Activated naive CD4-positive, alpha-beta T cell treated with anti-CD3 and anti-CD28 coated beads, Interleukin-2, amount 10 ng/mL, durations not matched to agents 7 days and 5 days (primary cell): ENCODE results near the gene LKAAEAR1.
"Not testable (repeated sequence)": the region's sequence is repeated elsewhere in the genome, so short reads cannot be mapped to it uniquely, and the experiment has no call there.

ENCODE experiments used
- CTCF ChIA-PET: fragments of 350-600 bp; sonication (Branson Sonifier 250); formaldehyde crosslinking; loops from one replicate; lab custom pipeline; 2021; ENCODE audit warnings: antibody characterized with exemption; lab: Charles Lee
- DNase-seq: peaks from one replicate; pipeline ENCODE4 v3.0.0-alpha.2; 2020
- H3K27ac Mint-ChIP-seq: one replicate; pipeline ENCODE4 v1.8.0; 2021; ENCODE audit warnings: mild to moderate bottlenecking, moderate library complexity, mixed read lengths
- H3K27me3 Mint-ChIP-seq: one replicate; pipeline ENCODE4 v1.8.0; 2021; ENCODE audit warnings: mild to moderate bottlenecking, mixed read lengths
- H3K36me3 Mint-ChIP-seq: one replicate; pipeline ENCODE4 v1.8.0; 2021; ENCODE audit warnings: mixed read lengths
- H3K4me1 Mint-ChIP-seq: one replicate; pipeline ENCODE4 v1.8.0; 2021; ENCODE audit warnings: mixed read lengths
- H3K4me3 Mint-ChIP-seq: one replicate; pipeline ENCODE4 v1.8.0; 2021; ENCODE audit warnings: mild to moderate bottlenecking, moderate library complexity, mixed read lengths
- H3K9me3 Mint-ChIP-seq: one replicate; pipeline ENCODE4 v1.8.0; 2021; ENCODE audit warnings: mixed read lengths

LKAAEAR1 gene

GRCh38 chr20:64096535-64096934 is 12.3 kb upstream of the LKAAEAR1 start:
- peaks cover 3% of the 10 kb centered on the region for H3K4me1 Mint-ChIP-seq
- CTCF ChIA-PET = no interaction called here
- H3K27me3 Mint-ChIP-seq = peaks cover 19% of the 10 kb centered on the region
- DNase-seq = no peak
- no peaks in the 10 kb centered on the region for H3K36me3 Mint-ChIP-seq
- H3K4me3 Mint-ChIP-seq = no peak overlapping the region
- H3K9me3 Mint-ChIP-seq = peaks cover 3% of the 10 kb centered on the region
- no peak overlapping the region for H3K27ac Mint-ChIP-seq

- Mint-ChIP-seq H3K36me3 (no peaks in the 10 kb centered on the region), H3K27ac (no peak overlapping the region), H3K27me3 (peaks cover 13% of the 10 kb centered on the region), H3K4me1 (no peaks in the 10 kb centered on the region), H3K4me3 (no peak overlapping the region), H3K9me3 (peaks cover 3% of the 10 kb centered on the region)
- CTCF ChIA-PET = no interaction called here
- no peak for DNase-seq
Observed at GRCh38 chr20:64095927-64096326, 11.7 kb upstream of the LKAAEAR1 start.

GRCh38 chr20:64095455-64095854 is 11.3 kb upstream of the LKAAEAR1 start:
- Mint-ChIP-seq H3K36me3 (no peaks in the 10 kb centered on the region), H3K27ac (no peak overlapping the region), H3K4me3 (no peak overlapping the region), H3K4me1 (no peaks in the 10 kb centered on the region), H3K9me3 (peaks cover 3% of the 10 kb centered on the region), H3K27me3 (peaks cover 8% of the 10 kb centered on the region)
- no peak for DNase-seq
- CTCF ChIA-PET = no interaction called here

- no peak overlapping the region for H3K27ac Mint-ChIP-seq
Observed at GRCh38 chr20:64093013-64093503, 8.9 kb upstream of the LKAAEAR1 start.

GRCh38 chr20:64092258-64093012 is 8.2 kb upstream of the LKAAEAR1 start:
- no peaks in the 10 kb centered on the region for H3K4me1 Mint-ChIP-seq
- CTCF ChIA-PET = interaction anchor here (0.8 kb wide), 1 partner anchor 54 kb away, joined by 3 read pairs; no protein-coding TSS in a partner anchor
- H3K9me3 Mint-ChIP-seq = peaks cover 11% of the 10 kb centered on the region
- H3K27me3 Mint-ChIP-seq = peaks cover 21% of the 10 kb centered on the region
- no peak overlapping the region for H3K4me3 Mint-ChIP-seq
- no peaks in the 10 kb centered on the region for H3K36me3 Mint-ChIP-seq
- H3K27ac Mint-ChIP-seq = no peak overlapping the region
- no peak for DNase-seq

More at GRCh38 chr20:64093013-64093503, 8.9 kb upstream of the LKAAEAR1 start:
- H3K4me3 Mint-ChIP-seq = no peak overlapping the region
- peaks cover 6% of the 10 kb centered on the region for H3K9me3 Mint-ChIP-seq
- H3K27me3 Mint-ChIP-seq = peaks cover 17% of the 10 kb centered on the region
- DNase-seq = no peak
- CTCF ChIA-PET = no interaction called here
- H3K36me3 Mint-ChIP-seq = no peaks in the 10 kb centered on the region
- H3K4me1 Mint-ChIP-seq = no peaks in the 10 kb centered on the region

GRCh38 chr20:64091770-64092169 is 7.6 kb upstream of the LKAAEAR1 start:
- Mint-ChIP-seq H3K4me3 (no peak overlapping the region), H3K36me3 (no peaks in the 10 kb centered on the region), H3K9me3 (peaks cover 11% of the 10 kb centered on the region), H3K4me1 (no peaks in the 10 kb centered on the region), H3K27ac (peak overlapping the region; percentile 13), H3K27me3 (peaks cover 23% of the 10 kb centered on the region)
- CTCF ChIA-PET = interaction anchor here (0.8 kb wide), 1 partner anchor 53 kb away, joined by 3 read pairs; no protein-coding TSS in a partner anchor
- DNase-seq = no peak

- no peaks in the 10 kb centered on the region for H3K36me3 Mint-ChIP-seq
Observed at GRCh38 chr20:64091340-64091739, 7.1 kb upstream of the LKAAEAR1 start.

GRCh38 chr20:64090165-64090564 is 6.0 kb upstream of the LKAAEAR1 start:
- Mint-ChIP-seq H3K27ac (no peak overlapping the region), H3K27me3 (peaks cover 39% of the 10 kb centered on the region), H3K36me3 (no peaks in the 10 kb centered on the region), H3K9me3 (peaks cover 12% of the 10 kb centered on the region), H3K4me1 (peaks cover 2% of the 10 kb centered on the region), H3K4me3 (no peak overlapping the region)
- no peak for DNase-seq
- CTCF ChIA-PET = interaction anchor here (1.3 kb wide), 1 partner anchor 30 kb away, joined by 3 read pairs; no protein-coding TSS in a partner anchor

More at GRCh38 chr20:64091340-64091739, 7.1 kb upstream of the LKAAEAR1 start:
- H3K4me1 Mint-ChIP-seq = no peaks in the 10 kb centered on the region
- H3K27ac Mint-ChIP-seq = peak overlapping the region; percentile 13
- peaks cover 12% of the 10 kb centered on the region for H3K9me3 Mint-ChIP-seq
- H3K4me3 Mint-ChIP-seq = no peak overlapping the region
- CTCF ChIA-PET = no interaction called here
- DNase-seq = no peak
- peaks cover 27% of the 10 kb centered on the region for H3K27me3 Mint-ChIP-seq

- H3K4me3 Mint-ChIP-seq, CTCF ChIA-PET, H3K27ac Mint-ChIP-seq: not testable (repeated sequence)
Observed at GRCh38 chr20:64088586-64088985, 4.4 kb upstream of the LKAAEAR1 start.

GRCh38 chr20:64087226-64087825 is 3.1 kb upstream of the LKAAEAR1 start:
- H3K27ac Mint-ChIP-seq, H3K4me3 Mint-ChIP-seq, CTCF ChIA-PET, H3K36me3 Mint-ChIP-seq, DNase-seq: not testable (repeated sequence)
- Mint-ChIP-seq H3K9me3 (peaks cover 12% of the 10 kb centered on the region), H3K27me3 (peaks cover 62% of the 10 kb centered on the region), H3K4me1 (peaks cover 18% of the 10 kb centered on the region)

More at GRCh38 chr20:64088586-64088985, 4.4 kb upstream of the LKAAEAR1 start:
- not testable (repeated sequence) for DNase-seq, H3K36me3 Mint-ChIP-seq, H3K4me1 Mint-ChIP-seq
- peaks cover 51% of the 10 kb centered on the region for H3K27me3 Mint-ChIP-seq
- peaks cover 12% of the 10 kb centered on the region for H3K9me3 Mint-ChIP-seq

GRCh38 chr20:64086801-64087200 is 2.6 kb upstream of the LKAAEAR1 start:
- peaks cover 23% of the 10 kb centered on the region for H3K4me1 Mint-ChIP-seq
- peaks cover 1% of the 10 kb centered on the region for H3K36me3 Mint-ChIP-seq
- peaks cover 12% of the 10 kb centered on the region for H3K9me3 Mint-ChIP-seq
- H3K27me3 Mint-ChIP-seq = peaks cover 67% of the 10 kb centered on the region
- no peak for DNase-seq
- CTCF ChIA-PET = no interaction called here
- H3K4me3 Mint-ChIP-seq = no peak overlapping the region
- H3K27ac Mint-ChIP-seq = no peak overlapping the region

GRCh38 chr20:64084685-64085152 is 521 bp upstream of the LKAAEAR1 start:
- peaks cover 83% of the 10 kb centered on the region for H3K27me3 Mint-ChIP-seq
- CTCF ChIA-PET = interaction anchor here (1.7 to 5.7 kb wide), 3 partner anchors 16 to 35 kb away, joined by 6 to 75 read pairs (median 7); no protein-coding TSS in a partner anchor
- peak overlapping the region; percentile 76 for H3K4me3 Mint-ChIP-seq
- peaks cover 1% of the 10 kb centered on the region for H3K36me3 Mint-ChIP-seq
- no peak for DNase-seq
- no peak overlapping the region for H3K27ac Mint-ChIP-seq
- peaks cover 12% of the 10 kb centered on the region for H3K9me3 Mint-ChIP-seq
- peaks cover 35% of the 10 kb centered on the region for H3K4me1 Mint-ChIP-seq

- peaks cover 8% of the 10 kb centered on the region for H3K36me3 Mint-ChIP-seq
- DNase-seq = peak; percentile 82
- peaks cover 35% of the 10 kb centered on the region for H3K4me1 Mint-ChIP-seq
- CTCF ChIA-PET = interaction anchor here (0.7 to 5.7 kb wide), 6 partner anchors 14 to 334 kb away, joined by 3 to 75 read pairs (median 4); no protein-coding TSS in a partner anchor
- peak overlapping the region; percentile 75 for H3K4me3 Mint-ChIP-seq
- peaks cover 12% of the 10 kb centered on the region for H3K9me3 Mint-ChIP-seq
- no peak overlapping the region for H3K27ac Mint-ChIP-seq
- peaks cover 70% of the 10 kb centered on the region for H3K27me3 Mint-ChIP-seq
Observed at GRCh38 chr20:64083378-64083803, 807 bp downstream of the LKAAEAR1 start.

GRCh38 chr20:64082820-64083377 is 1.3 kb downstream of the LKAAEAR1 start:
- Mint-ChIP-seq H3K27me3 (peaks cover 65% of the 10 kb centered on the region), H3K27ac (no peak overlapping the region), H3K4me3 (peak overlapping the region; percentile 75), H3K36me3 (peaks cover 9% of the 10 kb centered on the region), H3K9me3 (peaks cover 8% of the 10 kb centered on the region), H3K4me1 (peaks cover 35% of the 10 kb centered on the region)
- CTCF ChIA-PET = interaction anchor here (1.1 to 5.7 kb wide), 4 partner anchors 14 to 36 kb away, joined by 3 to 75 read pairs (median 6); no protein-coding TSS in a partner anchor
- DNase-seq = no peak
